GM21576 (cell line): ENCODE data around the gene TMEM179B.
A peak's percentile ranks its signal among the peaks of the same experiment; 100 is the strongest.
"Not testable (repeated sequence)": the region's sequence is repeated elsewhere in the genome, so short reads cannot be mapped to it uniquely, and the experiment has no call there.

Source experiments
- ATAC-seq: cut with Tn5 transposase; IDR thresholded peaks from one replicate; pipeline ENCODE4 v1.9.1; 2021; ENCODE audit warnings: mild to moderate bottlenecking, moderate library complexity; ENCODE audit not compliant: unreplicated experiment

The TMEM179B gene

GRCh38 chr11:62787005-62787759 is at the start of gene TMEM179B:
TSS of gene TMEM179B (plus strand) at chr11:62787402. CDS start at chr11:62787432, 30 bp downstream.
- peak; percentile 73 for ATAC-seq

- ATAC-seq, result no peak
Observed at GRCh38 chr11:62747475-62748160, 39.6 kb upstream of the TMEM179B start.

GRCh38 chr11:62749931-62750330 is 37.3 kb upstream of the TMEM179B start:
- not testable (repeated sequence) for ATAC-seq

- no peak for ATAC-seq
Observed at GRCh38 chr11:62752177-62752785, 34.9 kb upstream of the TMEM179B start.

GRCh38 chr11:62752994-62753735 is 34.0 kb upstream of the TMEM179B start:
- ATAC-seq, result no peak

- peak; percentile 95 for ATAC-seq
Observed at GRCh38 chr11:62753736-62754603, 33.2 kb upstream of the TMEM179B start, which contains the start of gene ZBTB3. TSS of gene ZBTB3 (minus strand) at chr11:62754160. CDS start at chr11:62753664, 496 bp downstream.

GRCh38 chr11:62755086-62755615 is 32.1 kb upstream of the TMEM179B start:
- no peak for ATAC-seq

- no peak for ATAC-seq
Observed at GRCh38 chr11:62757846-62758788, 29.1 kb upstream of the TMEM179B start.

GRCh38 chr11:62760867-62761227 is 26.4 kb upstream of the TMEM179B start:
- not testable (repeated sequence) for ATAC-seq

GRCh38 chr11:62770778-62771143 is 16.4 kb upstream of the TMEM179B start:
- ATAC-seq, result peak; percentile 7

- ATAC-seq, result peak; percentile 73
Observed at GRCh38 chr11:62771144-62772021, 15.8 kb upstream of the TMEM179B start, which contains the start of gene TAF6L. TSS of gene TAF6L (plus strand) at chr11:62771396. CDS start at chr11:62775784, 4,388 bp downstream.

- no peak for ATAC-seq
Observed at GRCh38 chr11:62774407-62774806, 12.8 kb upstream of the TMEM179B start.

GRCh38 chr11:62775646-62776045 is 11.6 kb upstream of the TMEM179B start:
- ATAC-seq, result no peak

GRCh38 chr11:62777389-62777788 is 9.8 kb upstream of the TMEM179B start:
- no peak for ATAC-seq

- no peak for ATAC-seq
Observed at GRCh38 chr11:62778441-62778840, 8.8 kb upstream of the TMEM179B start.

- no peak for ATAC-seq
Observed at GRCh38 chr11:62782753-62783152, 4.4 kb upstream of the TMEM179B start.

GRCh38 chr11:62786318-62787004 is 741 bp upstream of the TMEM179B start:
- ATAC-seq, result peak; percentile 53
